Stimulated activated naive CD4-positive, alpha-beta T cell (primary cell): ENCODE data around the gene C1orf52.

Source experiments
- DNase-seq, 6 experiments: peaks; one replicate each; lab custom pipeline; 2025; lab: John Stamatoyannopoulos, UW

Gene C1orf52

DNA sequence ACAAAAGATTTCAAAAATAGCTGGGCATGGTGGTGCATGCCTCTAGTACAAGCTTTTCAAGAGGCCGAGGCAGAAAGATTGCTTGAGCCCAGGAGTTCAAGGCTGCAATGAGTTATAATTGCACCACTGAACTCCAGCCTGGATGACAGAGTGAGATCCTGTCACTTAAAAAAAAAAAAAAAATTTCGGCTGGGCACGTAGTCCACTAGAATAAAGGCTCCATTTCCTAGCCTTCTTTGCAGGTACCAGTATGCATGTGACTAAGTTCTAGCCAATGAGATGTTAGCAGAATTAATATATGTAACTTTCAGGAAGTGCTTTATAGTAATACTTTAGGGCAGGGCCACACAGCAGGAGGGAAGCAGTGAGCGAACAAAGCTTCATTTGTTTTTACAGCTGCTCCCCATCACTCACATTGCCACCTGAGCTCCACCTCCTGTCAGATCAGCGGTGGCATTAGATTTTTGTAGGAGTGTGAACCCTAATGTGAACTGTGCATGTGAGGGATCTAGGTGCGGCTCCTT lies 29.8 kb downstream of the C1orf52 start:
- no peak for DNase-seq

DNA sequence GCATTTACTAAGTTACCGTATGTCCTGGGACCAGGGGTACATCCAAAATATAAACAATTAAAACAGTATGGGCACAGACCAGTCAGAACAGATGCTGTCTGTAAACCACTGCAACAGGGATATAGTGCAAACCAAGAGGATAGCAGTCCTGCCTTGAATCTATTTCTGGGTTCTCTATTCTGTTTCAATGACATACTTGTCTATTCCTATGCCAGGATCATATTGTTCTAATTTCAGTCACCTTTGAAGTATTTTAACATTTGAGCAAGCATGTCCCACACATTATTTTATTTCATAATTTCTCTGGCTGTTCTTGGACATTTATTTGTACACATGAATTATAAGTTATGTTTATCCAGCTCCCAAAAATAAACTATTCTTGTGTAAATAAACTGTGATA lies 30.5 kb downstream of the C1orf52 start:
- DNase-seq = no peak

DNA sequence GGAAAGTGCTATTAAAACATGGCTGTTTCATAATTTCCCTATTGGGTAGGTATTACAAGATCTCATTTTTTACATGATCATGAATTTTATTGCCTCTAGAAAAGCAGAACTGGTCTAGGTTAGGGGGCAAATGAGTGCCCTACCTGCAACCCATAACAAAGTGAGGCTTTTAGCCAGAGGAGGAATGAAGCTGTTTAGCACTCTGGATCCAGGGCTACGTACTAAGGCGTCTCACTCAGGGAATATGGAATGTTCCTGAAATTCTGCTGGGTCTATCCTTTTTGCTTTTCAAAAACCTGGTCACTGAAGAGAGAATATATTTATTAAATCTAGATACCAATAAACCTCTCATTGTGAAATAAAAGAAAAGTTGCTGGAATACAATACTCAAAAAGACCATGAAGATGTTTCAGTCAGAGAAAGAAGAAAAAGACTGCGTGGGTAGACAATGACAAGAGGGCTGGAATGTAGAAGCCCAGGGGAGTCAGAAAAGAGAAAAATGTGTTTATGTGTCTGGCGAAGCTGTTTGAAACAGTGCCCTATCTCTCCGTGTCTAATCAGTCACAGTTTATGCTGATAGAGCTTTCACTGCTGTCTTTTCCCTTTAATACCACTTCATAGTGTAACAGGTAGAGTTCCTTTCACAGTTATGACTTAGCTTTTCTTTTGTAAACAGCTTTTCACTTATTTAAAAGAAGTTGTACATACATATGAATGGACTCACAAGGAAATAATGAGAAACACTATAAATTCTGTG lies 33.7 kb downstream of the C1orf52 start:
- no peak for DNase-seq

DNA sequence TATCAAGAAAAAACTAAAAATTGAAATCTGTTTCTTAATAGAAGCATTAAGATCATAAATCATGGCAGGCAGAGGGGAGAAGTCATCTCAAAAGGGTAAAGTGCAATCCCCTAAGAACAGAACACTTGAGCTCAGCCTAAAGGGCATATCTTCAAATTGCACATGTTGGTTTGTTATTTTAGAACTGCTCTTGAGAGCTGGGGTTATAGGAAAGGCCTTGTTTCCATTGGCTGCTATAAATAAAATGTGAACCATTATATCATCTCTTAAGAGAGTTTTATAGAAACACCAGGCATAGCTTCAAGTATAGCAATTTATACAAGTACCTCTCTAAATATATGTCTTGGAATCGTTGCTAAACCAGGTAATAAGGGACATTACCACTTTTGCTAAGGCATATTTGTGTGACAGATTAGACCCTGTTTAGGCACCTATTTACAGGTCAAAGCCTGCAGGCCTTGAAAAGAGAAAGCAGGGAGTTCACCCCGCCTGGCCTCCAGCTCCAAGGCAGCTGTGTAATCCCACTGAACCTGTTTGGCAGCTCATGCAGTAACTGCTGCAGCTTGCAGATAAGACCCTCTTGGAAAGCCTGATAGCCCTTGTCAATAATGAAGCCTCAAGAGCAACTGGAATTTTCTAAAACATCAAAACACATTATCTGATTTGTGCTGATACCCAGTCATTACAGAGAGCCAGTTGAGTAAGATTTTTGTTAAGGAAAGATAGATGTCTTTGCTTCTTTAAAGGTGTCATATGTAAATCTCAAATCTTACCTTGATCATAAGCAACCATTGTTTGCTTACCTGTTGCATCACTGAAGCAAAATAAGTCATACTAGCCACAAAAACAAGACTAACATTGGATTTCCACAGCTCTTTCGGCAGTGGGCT lies 34.5 kb downstream of the C1orf52 start:
- no peak for DNase-seq

DNA sequence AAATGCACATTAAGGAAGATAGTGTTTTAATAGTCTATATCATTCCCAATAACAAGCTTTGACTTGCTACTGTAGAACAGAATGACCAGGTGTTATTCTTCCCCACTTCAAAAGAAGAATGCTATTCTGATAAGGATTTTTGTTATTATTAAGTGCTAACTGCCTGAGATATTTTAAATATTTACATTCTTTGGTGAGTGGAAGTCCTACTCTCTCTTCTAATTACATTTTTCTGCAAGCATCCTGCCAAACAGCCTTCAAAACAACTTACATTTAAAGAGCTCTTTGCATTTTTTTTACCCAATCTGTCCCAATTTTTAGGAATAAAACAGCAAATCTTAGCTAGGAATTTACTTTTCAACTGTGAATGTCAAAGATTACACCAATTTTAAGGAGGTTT lies 35.2 kb downstream of the C1orf52 start:
- no peak for DNase-seq

DNA sequence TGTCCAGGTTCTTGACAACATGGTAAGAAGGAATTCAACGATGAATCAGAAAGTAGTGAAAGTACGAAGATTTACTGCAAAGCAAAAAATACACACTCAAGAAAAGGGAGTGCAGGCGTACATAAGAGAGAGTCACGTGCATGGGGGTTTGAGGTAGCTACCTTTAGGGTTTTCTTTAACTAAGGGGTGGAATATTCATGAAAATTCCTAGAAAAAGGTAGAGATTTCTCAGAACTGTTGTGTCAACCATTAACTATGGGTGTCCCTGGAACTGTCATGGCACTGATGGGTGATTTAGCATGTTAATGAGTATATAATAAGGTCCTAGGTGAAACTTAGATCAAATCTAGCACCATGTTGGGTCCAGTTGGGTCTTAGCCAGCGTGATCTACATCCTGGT lies 36.1 kb downstream of the C1orf52 start:
- DNase-seq = no peak

DNA sequence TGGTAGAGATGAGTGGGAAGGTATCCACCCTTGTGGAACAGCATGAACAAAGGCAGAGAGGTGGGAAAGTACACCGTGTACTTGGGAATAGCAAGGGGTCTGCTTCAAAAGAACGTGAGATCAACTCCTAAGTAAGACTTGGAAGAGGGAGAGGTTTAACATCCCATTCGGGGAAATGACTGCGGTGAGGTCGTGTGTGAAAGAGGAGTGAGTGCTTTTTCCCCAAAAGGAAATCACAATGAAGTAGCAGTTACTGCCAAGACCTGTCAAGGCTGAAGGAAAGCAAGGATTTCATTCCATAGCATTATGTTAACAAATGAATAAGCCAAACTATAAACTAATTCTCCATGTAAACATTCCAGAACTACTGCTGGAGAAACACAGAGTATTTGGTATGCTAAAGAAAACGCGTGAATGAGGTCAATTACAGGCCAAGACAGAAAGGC lies 38.7 kb downstream of the C1orf52 start:
- no peak for DNase-seq

DNA sequence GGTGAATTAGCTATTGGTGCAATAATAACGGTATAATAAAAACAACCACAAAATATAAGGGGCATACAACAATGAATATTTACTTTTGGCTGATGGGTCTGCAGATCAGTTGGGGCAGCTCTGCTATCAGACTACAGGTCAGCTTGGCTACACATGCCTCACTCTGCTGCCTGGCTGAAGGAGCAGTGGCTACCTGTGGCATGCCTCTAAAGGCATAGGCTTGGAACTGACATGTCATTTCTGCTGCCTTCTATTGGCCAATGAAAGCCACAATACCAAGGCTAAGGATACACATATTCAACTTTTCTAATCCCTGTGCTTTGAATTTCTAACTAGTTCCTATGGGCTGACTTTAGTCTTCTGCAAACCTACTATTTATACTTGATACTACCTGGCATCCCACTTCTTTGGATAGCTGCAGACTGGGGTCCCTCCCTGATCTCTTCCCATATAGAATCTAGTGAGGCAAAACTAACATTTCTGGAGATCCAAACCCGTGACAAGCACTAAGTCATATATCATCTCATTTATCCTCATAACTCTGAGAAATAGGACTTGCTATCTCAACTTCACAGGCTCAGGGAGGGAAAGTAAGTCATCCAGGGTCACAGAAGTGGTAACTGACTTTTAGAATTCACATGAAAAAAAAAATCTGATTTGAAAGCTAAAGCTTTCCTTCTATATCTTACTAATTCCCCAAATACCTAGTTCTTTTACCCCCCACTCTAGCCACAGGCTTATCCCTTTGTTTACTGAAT lies 39.4 kb downstream of the C1orf52 start:
- DNase-seq = no peak

DNA sequence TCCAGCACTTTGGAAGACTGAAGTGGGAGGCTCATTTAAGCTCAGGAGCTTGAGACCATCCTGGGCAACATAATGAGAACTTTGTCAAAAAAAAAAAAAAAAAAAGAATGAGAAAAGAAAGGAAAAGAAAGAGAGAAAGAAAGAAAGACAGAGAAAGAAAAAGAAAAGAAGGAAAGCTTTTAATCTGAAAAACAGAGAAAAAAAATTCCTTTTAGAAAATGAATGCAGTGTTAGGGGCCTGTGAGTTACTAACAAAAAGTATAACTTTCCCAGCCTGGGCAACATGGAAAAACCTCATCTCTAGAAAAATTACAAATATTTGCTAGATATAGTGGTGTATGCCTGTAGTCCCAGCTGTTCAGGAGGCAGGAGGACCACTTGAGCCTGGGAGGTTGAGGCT lies 42.8 kb downstream of the C1orf52 start:
- DNase-seq = no peak

DNA sequence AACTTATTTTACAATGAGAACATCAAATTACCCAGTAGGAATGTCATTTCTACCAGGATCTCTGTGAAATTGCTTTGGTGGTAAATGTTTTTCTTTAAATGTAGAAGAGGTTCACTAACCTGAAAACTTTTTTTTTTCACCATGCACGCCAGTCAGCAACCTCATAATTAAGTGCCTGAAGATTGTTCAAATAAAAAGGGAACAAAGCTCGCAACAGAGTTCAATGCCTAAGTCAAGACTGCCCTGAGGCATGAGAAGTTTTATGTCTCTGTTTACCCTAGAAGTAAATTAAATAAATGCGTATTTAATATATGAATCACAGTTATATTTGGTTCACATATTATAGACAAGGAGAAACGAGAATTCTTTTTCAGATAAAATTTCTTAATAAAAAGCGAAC lies 44.8 kb downstream of the C1orf52 start:
- DNase-seq = no peak

DNA sequence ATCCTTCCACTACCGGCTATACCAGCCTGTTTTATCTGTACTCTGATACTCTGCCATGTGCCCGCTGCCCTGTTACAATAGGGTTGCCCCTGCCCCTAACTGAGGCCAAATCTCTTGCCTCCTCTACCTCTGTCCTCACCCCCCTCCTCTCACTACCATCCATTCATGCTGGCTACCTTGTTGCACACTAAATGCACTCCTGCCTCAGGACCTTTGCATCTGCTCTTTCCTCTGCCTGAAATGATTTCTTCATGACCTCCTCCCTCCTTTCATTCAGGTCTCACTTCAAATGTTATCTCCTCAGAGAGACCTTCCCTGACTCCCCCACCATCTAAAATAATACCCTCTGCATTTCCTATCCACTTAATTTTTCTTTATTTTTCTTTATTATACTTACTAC lies 51.0 kb downstream of the C1orf52 start:
- DNase-seq = no peak

DNA sequence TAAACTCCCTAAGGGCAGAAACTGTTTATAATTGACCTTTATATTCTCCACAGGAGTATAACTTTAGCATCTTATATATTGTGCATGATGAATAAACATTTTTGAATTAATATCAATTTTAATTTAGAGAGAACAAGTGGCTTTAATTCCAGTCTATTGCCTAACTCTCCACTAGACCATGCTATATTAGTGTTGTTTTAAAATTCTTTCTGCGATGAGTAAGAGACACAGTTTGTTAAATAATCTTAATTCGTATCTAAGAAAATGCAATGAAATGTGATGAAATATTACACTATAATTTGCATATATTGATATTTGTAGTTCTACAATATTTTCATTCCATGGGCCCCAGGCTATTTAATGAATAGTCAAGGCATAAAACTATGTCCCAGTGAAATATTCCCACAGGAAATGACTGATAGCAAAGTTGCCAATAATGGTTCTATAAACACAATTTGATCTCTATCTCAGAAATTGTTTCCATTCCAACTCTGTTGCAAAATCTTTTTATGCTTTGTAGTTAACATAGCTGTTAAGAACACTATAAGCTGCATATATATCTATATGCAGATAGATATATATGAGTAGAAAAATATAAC lies 55.8 kb downstream of the C1orf52 start:
- no peak for DNase-seq

DNA sequence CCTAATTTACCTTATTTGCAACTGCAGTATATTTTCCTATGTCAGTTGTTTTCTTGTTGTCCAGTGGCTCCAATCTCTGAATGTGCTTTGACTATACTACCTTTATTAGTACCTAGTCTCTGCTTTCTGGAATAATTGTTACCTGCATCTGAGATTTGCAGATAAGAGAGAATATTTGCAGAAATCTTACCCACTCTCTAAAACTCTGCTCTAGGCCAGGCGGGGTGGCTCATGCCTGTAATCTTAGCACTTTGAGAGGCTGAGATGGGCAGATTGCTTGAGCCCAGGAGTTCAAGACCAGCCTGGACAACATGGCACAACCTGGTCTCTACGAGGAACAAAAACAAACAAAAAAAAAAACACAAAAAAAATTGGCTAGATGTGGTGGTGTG lies 56.6 kb downstream of the C1orf52 start:
- no peak for DNase-seq

DNA sequence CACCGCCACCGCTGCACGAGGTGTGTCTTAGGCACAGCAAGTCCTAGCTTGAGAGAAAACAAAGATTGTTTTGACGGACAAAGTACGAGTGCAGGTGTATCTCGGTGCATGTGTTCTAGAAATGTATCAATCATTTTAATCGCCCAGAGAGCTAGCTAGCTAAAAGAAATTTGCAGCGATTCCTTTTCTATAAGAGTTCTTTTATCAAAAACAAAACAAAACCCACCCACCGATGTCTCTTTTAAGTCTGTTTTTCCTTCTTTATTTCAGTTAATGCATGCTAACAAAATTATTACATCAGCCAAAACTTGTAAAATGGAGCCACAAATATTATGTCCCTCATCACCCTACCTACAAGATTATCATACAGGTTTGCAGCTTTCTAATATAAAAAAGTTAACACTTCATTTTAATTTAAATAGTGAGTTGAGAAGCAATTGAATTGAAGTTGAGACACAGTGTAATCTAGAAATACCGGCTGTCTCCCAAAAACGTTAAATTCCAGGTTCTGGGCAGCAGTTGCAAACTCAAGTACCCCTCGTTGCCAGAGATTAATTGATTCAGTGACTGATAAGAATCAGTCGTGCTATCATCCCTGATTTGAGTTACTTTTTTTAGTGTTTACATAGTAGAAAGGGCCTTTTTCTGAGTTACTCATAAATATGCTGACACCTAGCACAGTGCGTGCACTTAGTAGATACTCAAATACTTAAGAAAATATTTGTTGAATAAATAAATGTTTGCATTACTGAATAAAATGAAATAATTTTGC lies 57.2 kb downstream of the C1orf52 start:
- peak in 1 of 6 experiments; percentile 19 for DNase-seq

DNA sequence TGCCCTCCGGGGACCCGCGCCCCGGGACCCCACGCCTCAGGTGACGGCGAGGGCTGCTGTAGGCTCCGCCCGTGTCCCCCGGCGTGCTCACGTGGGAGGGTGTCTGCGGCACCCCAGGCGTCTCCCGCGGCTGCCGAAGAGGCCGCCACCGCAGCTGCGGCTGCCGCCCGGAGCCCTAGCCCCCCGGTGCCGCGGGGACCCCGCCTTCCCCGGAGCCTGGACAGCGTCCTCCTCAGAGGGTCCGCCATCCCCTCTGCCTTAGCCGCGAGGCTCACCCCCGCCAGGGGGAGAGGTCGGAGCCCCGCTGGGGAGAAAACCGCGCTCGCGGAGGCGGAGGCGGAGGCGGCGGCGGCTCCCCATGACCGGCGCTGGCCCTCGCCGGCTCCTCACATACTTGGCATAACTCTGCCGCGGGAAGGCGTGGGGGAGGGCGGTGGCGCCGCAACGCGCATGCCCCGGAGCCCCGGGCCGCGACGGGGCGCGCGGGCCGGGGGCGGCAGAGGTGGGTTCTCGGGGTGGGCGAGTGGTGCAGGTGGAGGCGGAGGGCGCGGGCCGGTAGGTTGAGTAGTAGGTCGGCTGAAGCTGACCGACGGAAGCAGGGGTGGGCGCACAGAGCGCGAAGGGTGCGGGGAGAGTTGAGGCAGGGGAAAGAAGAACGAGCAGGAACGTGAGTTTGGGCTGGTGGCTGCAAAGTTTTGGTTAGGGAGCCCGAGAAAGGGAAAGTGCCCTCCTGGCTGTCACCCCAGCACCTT lies 57.9 kb downstream of the C1orf52 start:
- DNase-seq = peak; percentile 73 to 95 (median 88)

DNA sequence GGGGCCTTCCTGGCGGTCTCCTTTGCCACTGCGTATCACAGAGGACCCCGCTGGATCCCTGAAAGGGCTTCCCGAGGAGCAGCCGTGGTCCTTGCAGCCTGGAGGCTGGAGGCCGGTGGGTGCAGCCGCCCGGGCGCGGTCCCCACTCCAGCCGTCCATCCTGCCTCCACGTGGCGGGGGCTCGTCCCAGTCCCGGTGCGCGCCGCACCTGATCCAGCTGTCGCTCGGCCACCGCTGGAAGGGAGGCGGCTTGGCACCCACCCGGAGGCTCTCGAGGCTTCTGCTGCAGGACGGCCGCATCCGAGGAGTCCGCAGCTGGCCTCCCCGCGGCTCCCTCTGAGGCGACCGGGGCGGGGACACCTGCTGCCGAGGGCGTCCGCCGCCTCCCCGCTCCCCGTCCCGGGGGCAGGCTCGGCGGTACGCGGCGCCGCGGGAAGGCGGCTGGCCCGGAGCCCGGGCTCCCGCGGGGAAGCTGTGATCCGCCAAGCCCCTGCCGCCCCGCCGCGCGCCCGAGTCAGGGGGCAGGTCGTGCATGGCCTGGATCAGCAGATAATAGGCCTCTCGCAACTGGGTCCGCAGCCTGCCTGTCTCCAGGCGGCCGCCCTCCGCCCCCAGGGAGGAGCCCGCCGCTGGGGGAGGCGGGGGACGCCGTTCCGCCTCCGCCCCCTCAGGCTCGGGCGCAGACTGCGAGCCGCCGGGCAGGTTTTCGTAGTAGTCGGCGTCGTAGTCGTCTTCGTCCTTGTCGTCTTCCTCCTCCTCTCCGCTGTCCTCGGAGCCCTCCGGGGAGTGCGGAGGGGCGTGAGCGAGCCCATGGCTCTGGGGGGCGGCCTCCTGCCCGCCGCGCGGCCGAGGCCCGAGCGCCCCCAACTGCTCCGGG lies 58.8 kb downstream of the C1orf52 start, which contains the start of gene SYDE2:
TSS of gene SYDE2 (minus strand) at position 554 of the 877 bp plus-strand sequence. CDS start at position 534, 20 bp downstream.
- peak; percentile 73 to 95 (median 88) for DNase-seq
